HS-5 (cell line): ENCODE data around the gene CREB5.
A peak's percentile ranks its signal among the peaks of the same experiment; 100 is the strongest.

Experiments used
- DNase-seq: peaks from one replicate; pipeline ENCODE4 v3.0.0-alpha.2; 2012; ENCODE audit warnings: low read depth

Gene CREB5

GRCh38 chr7:28479507-28479947 lies 67.2 kb downstream of the CREB5 start:
- DNase-seq, result no peak

GRCh38 chr7:28480595-28480994 lies 68.3 kb downstream of the CREB5 start:
- DNase-seq, result no peak

GRCh38 chr7:28481091-28481926 lies 69.0 kb downstream of the CREB5 start:
- DNase-seq, result peak; percentile 25

- peak; percentile 70 for DNase-seq
Measured at GRCh38 chr7:28483112-28483511, 70.8 kb downstream of the CREB5 start.

GRCh38 chr7:28483908-28484605 lies 71.7 kb downstream of the CREB5 start:
- DNase-seq, result peak; percentile 92

GRCh38 chr7:28484606-28484935 lies 72.3 kb downstream of the CREB5 start:
- no peak for DNase-seq

GRCh38 chr7:28487487-28487886 lies 75.2 kb downstream of the CREB5 start:
- DNase-seq, result no peak

GRCh38 chr7:28488061-28488791 lies 75.9 kb downstream of the CREB5 start:
- no peak for DNase-seq

GRCh38 chr7:28490831-28491230 lies 78.5 kb downstream of the CREB5 start:
- no peak for DNase-seq

- no peak for DNase-seq
Measured at GRCh38 chr7:28493477-28493876, 81.2 kb downstream of the CREB5 start.

- DNase-seq, result no peak
Measured at GRCh38 chr7:28497009-28497408, 84.7 kb downstream of the CREB5 start.

GRCh38 chr7:28498636-28499035 lies 86.3 kb downstream of the CREB5 start:
- no peak for DNase-seq

- no peak for DNase-seq
Measured at GRCh38 chr7:28500138-28500537, 87.8 kb downstream of the CREB5 start.

- DNase-seq, result no peak
Measured at GRCh38 chr7:28502408-28502807, 90.1 kb downstream of the CREB5 start.

- no peak for DNase-seq
Measured at GRCh38 chr7:28503396-28503795, 91.1 kb downstream of the CREB5 start.

- DNase-seq, result no peak
Measured at GRCh38 chr7:28505014-28505413, 92.7 kb downstream of the CREB5 start.

- DNase-seq, result no peak
Measured at GRCh38 chr7:28505867-28506266, 93.5 kb downstream of the CREB5 start.

GRCh38 chr7:28507525-28508282 lies 95.4 kb downstream of the CREB5 start:
- DNase-seq, result peak; percentile 8

- DNase-seq, result peak; percentile 32
Measured at GRCh38 chr7:28509251-28510025, 97.1 kb downstream of the CREB5 start.

GRCh38 chr7:28510026-28510369 lies 97.7 kb downstream of the CREB5 start:
- no peak for DNase-seq

- DNase-seq, result no peak
Measured at GRCh38 chr7:28512668-28513440, 100.5 kb downstream of the CREB5 start.
